Loucy (cell line): ENCODE measurements around the gene ELMO1.
A peak's percentile ranks its signal among the peaks of the same experiment; 100 is the strongest.

Experiments
- H2AFZ ChIP-seq: fragments of 200-600 bp; sonication (generic); 2 replicates; pipeline ENCODE4 v1.6.0; 2016; ENCODE audit warnings: antibody characterized with exemption, mild to moderate bottlenecking, low read length, moderate library complexity
- H3F3A ChIP-seq: fragments of 200-600 bp; 2 replicates; pipeline ENCODE4 v1.6.0; 2016; ENCODE audit warnings: antibody characterized with exemption, low read depth, mild to moderate bottlenecking
- H3K27me3 ChIP-seq: fragments of 200-600 bp; sonication (generic); 2 replicates; pipeline ENCODE4 v1.6.1; 2014; ENCODE audit warnings: low read length, mild to moderate bottlenecking; ENCODE audit not compliant: insufficient read depth, poor library complexity, severe bottlenecking
- H3K36me3 ChIP-seq: fragments of 200-600 bp; sonication (generic); 2 replicates; pipeline ENCODE4 v1.6.1; 2016; ENCODE audit warnings: low read length; ENCODE audit not compliant: insufficient read depth
- H3K4me1 ChIP-seq: fragments of 200-600 bp; sonication (generic); 2 replicates; pipeline ENCODE4 v1.5.1; 2014; ENCODE audit warnings: low read length, mild to moderate bottlenecking; ENCODE audit not compliant: insufficient read depth, poor library complexity, severe bottlenecking
- H3K4me2 ChIP-seq: fragments of 200-600 bp; sonication (generic); 2 replicates; pipeline ENCODE4 v1.6.0; 2014; ENCODE audit warnings: antibody characterized with exemption, low read length, low read depth, mild to moderate bottlenecking; ENCODE audit not compliant: poor library complexity, severe bottlenecking
- H3K4me3 ChIP-seq: fragments of 200-600 bp; sonication (generic); 2 replicates; pipeline ENCODE4 v1.5.1; 2014; ENCODE audit warnings: low read length, mild to moderate bottlenecking, mixed read lengths; ENCODE audit not compliant: poor library complexity, severe bottlenecking
- H3K79me2 ChIP-seq: fragments of 200-600 bp; sonication (generic); 2 replicates; pipeline ENCODE4 v1.6.1; 2014; ENCODE audit warnings: low read length; ENCODE audit not compliant: insufficient read depth
- H3K9ac ChIP-seq: fragments of 200-600 bp; sonication (generic); 2 replicates; pipeline ENCODE4 v1.6.0; 2014; ENCODE audit warnings: mild to moderate bottlenecking, low read depth, low read length, moderate library complexity; ENCODE audit not compliant: poor library complexity, severe bottlenecking
- H3K9me2 ChIP-seq: fragments of 200-600 bp; sonication (generic); replicated peaks from 2 replicates; pipeline ENCODE4 v1.6.1; 2016; ENCODE audit warnings: low read depth, low read length, mixed read lengths
- H3K9me3 ChIP-seq: fragments of 200-600 bp; sonication (generic); 2 replicates; pipeline ENCODE4 v1.6.1; 2014; ENCODE audit warnings: mild to moderate bottlenecking, antibody characterized with exemption, low read length, low read depth; ENCODE audit not compliant: insufficient read depth
- H4K20me1 ChIP-seq: fragments of 200-600 bp; sonication (generic); 2 replicates; pipeline ENCODE4 v1.6.0; 2014; ENCODE audit warnings: antibody characterized with exemption, low read length, mild to moderate bottlenecking; ENCODE audit not compliant: insufficient read depth, poor library complexity, severe bottlenecking
- CTCF ChIP-seq: fragments of 200-600 bp; sonication (generic); conservative IDR thresholded peaks from 2 replicates; pipeline ENCODE4 v1.5.1; 2014; ENCODE audit warnings: mild to moderate bottlenecking, antibody characterized with exemption, low read length
- EZH2phosphoT487 ChIP-seq: fragments of 200-600 bp; IDR thresholded peaks from 2 replicates; pipeline ENCODE4 v1.6.1; 2018; ENCODE audit warnings: antibody characterized with exemption, mild to moderate bottlenecking, moderate library complexity, borderline replicate concordance

The ELMO1 gene

GRCh38 chr7:37433166-37433565, 15.5 kb downstream of the ELMO1 start:
- Histone ChIP-seq H3K9ac (no peak overlapping the region), H3K4me3 (peak overlapping the region; percentile 26), H3K4me1 (peaks cover 38% of the 10 kb centered on the region), H3K36me3 (no peaks in the 10 kb centered on the region), H3K4me2 (peak overlapping the region; percentile 72), H2AFZ (no peak overlapping the region), H3K27me3 (no peaks in the 10 kb centered on the region), H3K79me2 (peaks cover 4% of the 10 kb centered on the region), H4K20me1 (peaks cover 3% of the 10 kb centered on the region), H3F3A (no peaks in the 10 kb centered on the region), H3K9me2 (no peaks in the 10 kb centered on the region), H3K9me3 (no peaks in the 10 kb centered on the region)
- TF ChIP-seq CTCF (peak; percentile 58), EZH2phosphoT487 (no peak)

GRCh38 chr7:37432281-37432920, 16.3 kb downstream of the ELMO1 start:
- Histone ChIP-seq H4K20me1 (peaks cover 3% of the 10 kb centered on the region), H3K9me2 (no peaks in the 10 kb centered on the region), H3K4me1 (peaks cover 38% of the 10 kb centered on the region), H3K27me3 (no peaks in the 10 kb centered on the region), H2AFZ (no peak overlapping the region), H3K9ac (no peak overlapping the region), H3K9me3 (no peaks in the 10 kb centered on the region), H3K36me3 (no peaks in the 10 kb centered on the region), H3K4me2 (peak overlapping the region; percentile 72), H3F3A (no peaks in the 10 kb centered on the region), H3K4me3 (peak overlapping the region; percentile 26), H3K79me2 (peaks cover 4% of the 10 kb centered on the region)
- TF ChIP-seq EZH2phosphoT487 (no peak), CTCF (no peak)

- Histone ChIP-seq H3K4me2 (no peak overlapping the region), H4K20me1 (peaks cover 3% of the 10 kb centered on the region), H3K9ac (no peak overlapping the region), H3K9me3 (no peaks in the 10 kb centered on the region), H3K27me3 (no peaks in the 10 kb centered on the region), H2AFZ (no peak overlapping the region), H3K4me1 (peaks cover 38% of the 10 kb centered on the region), H3K79me2 (peaks cover 4% of the 10 kb centered on the region), H3K9me2 (no peaks in the 10 kb centered on the region), H3K4me3 (no peak overlapping the region), H3F3A (no peaks in the 10 kb centered on the region), H3K36me3 (no peaks in the 10 kb centered on the region)
- no peak for TF ChIP-seq EZH2phosphoT487
- no peak for TF ChIP-seq CTCF
Measured at GRCh38 chr7:37431413-37431812, 17.3 kb downstream of the ELMO1 start.
